Mesendoderm (in vitro differentiated cells): ENCODE data around the gene POLG.

Source experiments
- DNase-seq: peaks from one replicate; pipeline ENCODE4 v3.0.0; 2013
- H2AK5ac ChIP-seq: 2 replicates; pipeline ENCODE4 v1.6.1; 2013; ENCODE audit warnings: low read length, inconsistent platforms
- H2BK120ac ChIP-seq: 2 replicates; pipeline ENCODE4 v1.6.1; 2013; ENCODE audit warnings: low read depth, mild to moderate bottlenecking, low read length, moderate library complexity, mixed read lengths
- H2BK15ac ChIP-seq: replicated peaks from 2 replicates; pipeline ENCODE4 v1.6.1; 2013; ENCODE audit warnings: low read depth, mild to moderate bottlenecking, moderate library complexity
- H2BK5ac ChIP-seq: 2 replicates; pipeline ENCODE4 v1.6.1; 2013; ENCODE audit warnings: low read length, inconsistent platforms
- H3K18ac ChIP-seq: 2 replicates; pipeline ENCODE4 v1.6.1; 2013; ENCODE audit warnings: mild to moderate bottlenecking, low read length, mixed read lengths
- H3K23ac ChIP-seq: one replicate; pipeline ENCODE4 v1.6.1; 2013; ENCODE audit warnings: low read length
- H3K27ac ChIP-seq: 2 replicates; pipeline ENCODE4 v1.5.1; 2013; ENCODE audit warnings: low read depth, mild to moderate bottlenecking, inconsistent platforms, low read length, moderate library complexity
- H3K27me3 ChIP-seq: 2 replicates; pipeline ENCODE4 v1.6.1; 2013; ENCODE audit warnings: low read length, control low read depth, mild to moderate bottlenecking, inconsistent platforms; ENCODE audit not compliant: insufficient read depth, poor library complexity
- H3K36me3 ChIP-seq: 2 replicates; pipeline ENCODE4 v1.6.1; 2013; ENCODE audit warnings: low read length, inconsistent platforms; ENCODE audit not compliant: control insufficient read depth, insufficient read depth
- H3K4ac ChIP-seq: one replicate; pipeline ENCODE4 v1.6.1; 2013; ENCODE audit warnings: low read depth, mild to moderate bottlenecking, low read length, moderate library complexity
- H3K4me1 ChIP-seq: 2 replicates; pipeline ENCODE4 v1.6.1; 2013; ENCODE audit warnings: low read depth, low read length, inconsistent platforms; ENCODE audit not compliant: control insufficient read depth
- H3K4me2 ChIP-seq: 2 replicates; pipeline ENCODE4 v1.6.1; 2013; ENCODE audit warnings: low read length
- H3K4me3 ChIP-seq: 2 replicates; pipeline ENCODE4 v1.5.1; 2013; ENCODE audit warnings: mild to moderate bottlenecking, low read length
- H3K56ac ChIP-seq: one replicate; pipeline ENCODE4 v1.6.1; 2013; ENCODE audit warnings: low read length
- H3K79me1 ChIP-seq: 2 replicates; pipeline ENCODE4 v1.6.1; 2013; ENCODE audit warnings: low read length, inconsistent platforms
- H3K79me2 ChIP-seq: 2 replicates; pipeline ENCODE4 v1.6.1; 2013; ENCODE audit warnings: mild to moderate bottlenecking, low read length; ENCODE audit not compliant: control insufficient read depth, insufficient read depth
- H3K9ac ChIP-seq: 2 replicates; pipeline ENCODE4 v1.6.1; 2013; ENCODE audit warnings: low read length, inconsistent platforms
- H4K5ac ChIP-seq: one replicate; pipeline ENCODE4 v1.6.1; 2013; ENCODE audit warnings: low read length
- H4K8ac ChIP-seq: one replicate; pipeline ENCODE4 v1.6.1; 2013; ENCODE audit warnings: low read depth, mild to moderate bottlenecking, control low read depth, low read length, moderate library complexity
- WGBS: extraction: QIAGEN DNeasy Blood & Tissue Kit; methylation state at CpG from one replicate; pipeline ENCODE4 v1.1.7; 2013; ENCODE audit warnings: low lambda C conversion rate, missing lambda C conversion rate; ENCODE audit not compliant: insufficient coverage; ENCODE audit errors: extremely low coverage; 5-methylcytosine and 5-hydroxymethylcytosine counted together

POLG gene

DNA sequence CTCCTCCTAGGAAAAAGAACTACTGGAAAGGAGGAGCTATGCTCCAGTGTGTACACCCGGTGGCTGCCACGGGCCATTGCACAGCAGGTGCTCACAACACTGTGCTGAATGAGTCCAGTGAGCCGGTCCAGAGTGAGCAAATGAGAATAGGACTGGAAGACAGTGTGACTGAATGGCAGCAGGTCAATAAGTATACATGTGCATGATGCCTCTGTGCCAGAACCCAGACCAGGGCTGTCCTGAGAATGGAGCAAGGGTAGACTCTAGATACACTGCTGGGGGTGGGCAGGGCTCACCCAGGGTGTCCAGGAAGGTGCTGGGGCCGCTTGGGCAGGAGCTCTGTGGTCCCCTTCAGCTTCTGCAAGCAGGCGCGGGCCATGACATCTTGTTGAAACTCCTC is 8.3 kb downstream of the POLG start:
- Histone ChIP-seq H2BK5ac (no peak overlapping the region), H3K4me2 (no peak overlapping the region), H3K23ac (no peak overlapping the region), H3K4me1 (no peaks in the 10 kb centered on the region), H3K18ac (no peak overlapping the region), H3K79me1 (peaks cover 11% of the 10 kb centered on the region), H2BK15ac (no peak overlapping the region), H3K4ac (no peak overlapping the region), H3K4me3 (no peak overlapping the region), H3K27me3 (no peaks in the 10 kb centered on the region), H3K36me3 (peaks cover 50% of the 10 kb centered on the region), H3K79me2 (peaks cover 2% of the 10 kb centered on the region), H2AK5ac (no peak overlapping the region), H4K8ac (no peak overlapping the region), H3K27ac (no peak overlapping the region), H2BK120ac (no peak overlapping the region), H3K9ac (no peak overlapping the region), H3K56ac (no peak overlapping the region), H4K5ac (no peak overlapping the region)
- DNase-seq = no peak
- no CpG with 5 or more reads among the region's 6 CpGs for WGBS

GRCh38 chr15:89325039-89325803 is 9.4 kb downstream of the POLG start:
- no peak overlapping the region for H4K5ac ChIP-seq
- no peaks in the 10 kb centered on the region for H3K79me2 ChIP-seq
- H3K4me2 ChIP-seq = no peak overlapping the region
- no CpG with 5 or more reads among the region's 11 CpGs for WGBS
- H3K79me1 ChIP-seq = peaks cover 7% of the 10 kb centered on the region
- H3K56ac ChIP-seq = no peak overlapping the region
- no peak overlapping the region for H2BK15ac ChIP-seq
- no peak overlapping the region for H3K9ac ChIP-seq
- H3K36me3 ChIP-seq = peaks cover 53% of the 10 kb centered on the region
- no peak overlapping the region for H3K4me3 ChIP-seq
- H3K4me1 ChIP-seq = no peaks in the 10 kb centered on the region
- no peak overlapping the region for H2BK5ac ChIP-seq
- H3K23ac ChIP-seq = no peak overlapping the region
- DNase-seq = no peak
- no peak overlapping the region for H2AK5ac ChIP-seq
- no peak overlapping the region for H3K27ac ChIP-seq
- H3K4ac ChIP-seq = no peak overlapping the region
- H4K8ac ChIP-seq = no peak overlapping the region
- H3K27me3 ChIP-seq = no peaks in the 10 kb centered on the region
- H2BK120ac ChIP-seq = no peak overlapping the region
- no peak overlapping the region for H3K18ac ChIP-seq

GRCh38 chr15:89323825-89324224 is 10.8 kb downstream of the POLG start:
- no peaks in the 10 kb centered on the region for H3K79me2 ChIP-seq
- H2BK15ac ChIP-seq = no peak overlapping the region
- H3K18ac ChIP-seq = no peak overlapping the region
- no peak overlapping the region for H3K56ac ChIP-seq
- H4K5ac ChIP-seq = no peak overlapping the region
- H3K36me3 ChIP-seq = peaks cover 47% of the 10 kb centered on the region
- peaks cover under 1% of the 10 kb centered on the region for H3K79me1 ChIP-seq
- no peaks in the 10 kb centered on the region for H3K27me3 ChIP-seq
- H3K9ac ChIP-seq = no peak overlapping the region
- no peak for DNase-seq
- no peak overlapping the region for H2BK120ac ChIP-seq
- no peak overlapping the region for H3K4ac ChIP-seq
- WGBS = no CpG with 5 or more reads among the region's 6 CpGs
- H4K8ac ChIP-seq = no peak overlapping the region
- no peak overlapping the region for H2BK5ac ChIP-seq
- no peaks in the 10 kb centered on the region for H3K4me1 ChIP-seq
- H3K4me3 ChIP-seq = no peak overlapping the region
- H3K27ac ChIP-seq = no peak overlapping the region
- H3K4me2 ChIP-seq = no peak overlapping the region
- no peak overlapping the region for H3K23ac ChIP-seq
- no peak overlapping the region for H2AK5ac ChIP-seq

- DNase-seq = no peak
- Histone ChIP-seq H2BK15ac (no peak overlapping the region), H3K79me1 (no peaks in the 10 kb centered on the region), H3K4me2 (no peak overlapping the region), H3K4me1 (no peaks in the 10 kb centered on the region), H3K36me3 (peaks cover 46% of the 10 kb centered on the region), H2BK120ac (no peak overlapping the region), H3K27ac (no peak overlapping the region), H3K56ac (no peak overlapping the region), H3K23ac (no peak overlapping the region), H2AK5ac (no peak overlapping the region), H2BK5ac (no peak overlapping the region), H3K9ac (no peak overlapping the region), H3K4ac (no peak overlapping the region), H4K8ac (no peak overlapping the region), H4K5ac (no peak overlapping the region), H3K27me3 (no peaks in the 10 kb centered on the region), H3K18ac (no peak overlapping the region), H3K79me2 (no peaks in the 10 kb centered on the region), H3K4me3 (no peak overlapping the region)
- WGBS = no CpG with 5 or more reads among the region's 15 CpGs
These were observed 11.8 kb downstream of the POLG start for GRCh38 chr15:89322822-89323221.

DNA sequence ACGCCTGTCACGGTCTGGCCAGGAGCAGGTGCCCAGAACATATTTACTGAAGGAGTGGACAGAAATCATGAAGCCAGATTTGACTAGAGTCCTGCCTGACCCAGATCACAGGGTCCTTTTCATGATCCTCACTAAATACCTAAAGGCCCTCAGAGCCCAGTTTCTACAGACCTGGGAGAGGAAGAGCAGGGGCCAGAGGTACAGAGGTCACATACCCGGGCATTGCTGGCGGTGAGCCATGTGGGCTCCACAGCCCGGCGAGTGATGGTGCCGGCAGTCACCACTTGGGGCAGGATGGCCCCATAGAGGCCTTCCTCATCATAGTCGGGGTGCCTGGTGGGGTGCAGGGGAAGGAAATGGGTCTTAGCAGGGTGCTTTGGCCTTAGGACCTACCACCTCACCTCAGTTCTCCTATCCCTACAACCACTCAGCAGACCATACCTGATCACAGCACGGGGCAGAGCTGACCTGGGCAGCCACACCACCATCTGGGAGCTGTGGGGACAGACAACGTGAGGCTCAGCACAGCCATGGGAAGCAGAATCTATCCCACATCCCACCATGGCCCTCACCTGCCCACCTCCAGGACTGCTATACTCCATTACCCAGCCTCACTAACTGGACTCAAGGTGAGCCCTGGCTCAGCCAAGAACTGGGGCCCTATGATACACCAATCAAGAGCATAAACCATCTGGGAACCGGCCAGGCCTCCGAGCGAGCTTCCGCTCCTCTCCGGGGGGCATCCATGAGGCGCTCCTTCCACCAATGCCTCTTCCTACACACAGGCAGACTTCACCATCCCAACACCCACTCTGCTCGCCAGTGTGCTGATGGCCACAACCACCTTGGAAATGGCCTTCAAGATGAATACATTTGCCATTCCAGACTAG is 12.9 kb downstream of the POLG start:
- H3K56ac ChIP-seq = no peak overlapping the region
- H3K9ac ChIP-seq = no peak overlapping the region
- no peak overlapping the region for H2AK5ac ChIP-seq
- DNase-seq = no peak
- H3K4me1 ChIP-seq = no peaks in the 10 kb centered on the region
- no peaks in the 10 kb centered on the region for H3K79me1 ChIP-seq
- no peak overlapping the region for H3K4me3 ChIP-seq
- H2BK120ac ChIP-seq = no peak overlapping the region
- no peak overlapping the region for H3K27ac ChIP-seq
- H3K4me2 ChIP-seq = no peak overlapping the region
- no CpG with 5 or more reads among the region's 17 CpGs for WGBS
- H3K23ac ChIP-seq = no peak overlapping the region
- H4K8ac ChIP-seq = no peak overlapping the region
- no peak overlapping the region for H2BK5ac ChIP-seq
- H2BK15ac ChIP-seq = no peak overlapping the region
- no peak overlapping the region for H3K4ac ChIP-seq
- peaks cover 52% of the 10 kb centered on the region for H3K36me3 ChIP-seq
- H3K18ac ChIP-seq = no peak overlapping the region
- H3K79me2 ChIP-seq = no peaks in the 10 kb centered on the region
- H4K5ac ChIP-seq = no peak overlapping the region
- H3K27me3 ChIP-seq = no peaks in the 10 kb centered on the region
